D721Med (cell line): ENCODE measurements around the gene DUS4L.

Experiments
- DNase-seq: peaks from one replicate; pipeline ENCODE4 v3.0.0; 2011; ENCODE audit warnings: low spot score; ENCODE audit not compliant: insufficient read length
- FAIRE-seq: peaks from 2 replicates; lab custom pipeline; 2011; peaks lifted over from hg19 to GRCh38; lab: Jason Lieb, UNC
- TF ChIP-seq, protein P1 (sequence below): IDR thresholded peaks from 2 replicates; pipeline ENCODE4 v1.5.1; 2012; ENCODE audit warnings: mild to moderate bottlenecking, control low read depth; ENCODE audit not compliant: insufficient read depth; ENCODE audit errors: missing control alignments

Gene DUS4L

DNA sequence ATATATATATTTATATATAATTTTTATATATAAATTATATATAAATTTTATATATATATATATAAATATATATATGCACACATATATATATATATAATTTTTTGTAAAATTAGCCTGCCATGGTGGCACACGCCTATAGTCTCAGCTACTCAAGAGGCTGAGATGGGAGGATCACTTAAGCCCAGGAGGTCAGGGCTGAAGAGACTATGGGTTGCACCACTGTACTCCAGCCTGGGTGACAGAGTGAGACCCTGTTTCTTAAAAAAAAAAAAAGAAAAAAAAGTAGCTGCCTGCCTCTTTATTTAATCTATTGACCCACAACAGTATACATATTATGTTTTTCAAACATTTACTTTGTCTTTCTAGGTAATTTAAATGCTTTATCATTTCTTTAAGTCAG lies 35.5 kb downstream of the DUS4L start:
- no peak for FAIRE-seq
- TF ChIP-seq, protein P1, sequence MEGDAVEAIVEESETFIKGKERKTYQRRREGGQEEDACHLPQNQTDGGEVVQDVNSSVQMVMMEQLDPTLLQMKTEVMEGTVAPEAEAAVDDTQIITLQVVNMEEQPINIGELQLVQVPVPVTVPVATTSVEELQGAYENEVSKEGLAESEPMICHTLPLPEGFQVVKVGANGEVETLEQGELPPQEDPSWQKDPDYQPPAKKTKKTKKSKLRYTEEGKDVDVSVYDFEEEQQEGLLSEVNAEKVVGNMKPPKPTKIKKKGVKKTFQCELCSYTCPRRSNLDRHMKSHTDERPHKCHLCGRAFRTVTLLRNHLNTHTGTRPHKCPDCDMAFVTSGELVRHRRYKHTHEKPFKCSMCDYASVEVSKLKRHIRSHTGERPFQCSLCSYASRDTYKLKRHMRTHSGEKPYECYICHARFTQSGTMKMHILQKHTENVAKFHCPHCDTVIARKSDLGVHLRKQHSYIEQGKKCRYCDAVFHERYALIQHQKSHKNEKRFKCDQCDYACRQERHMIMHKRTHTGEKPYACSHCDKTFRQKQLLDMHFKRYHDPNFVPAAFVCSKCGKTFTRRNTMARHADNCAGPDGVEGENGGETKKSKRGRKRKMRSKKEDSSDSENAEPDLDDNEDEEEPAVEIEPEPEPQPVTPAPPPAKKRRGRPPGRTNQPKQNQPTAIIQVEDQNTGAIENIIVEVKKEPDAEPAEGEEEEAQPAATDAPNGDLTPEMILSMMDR = no peak
- DNase-seq = no peak

DNA sequence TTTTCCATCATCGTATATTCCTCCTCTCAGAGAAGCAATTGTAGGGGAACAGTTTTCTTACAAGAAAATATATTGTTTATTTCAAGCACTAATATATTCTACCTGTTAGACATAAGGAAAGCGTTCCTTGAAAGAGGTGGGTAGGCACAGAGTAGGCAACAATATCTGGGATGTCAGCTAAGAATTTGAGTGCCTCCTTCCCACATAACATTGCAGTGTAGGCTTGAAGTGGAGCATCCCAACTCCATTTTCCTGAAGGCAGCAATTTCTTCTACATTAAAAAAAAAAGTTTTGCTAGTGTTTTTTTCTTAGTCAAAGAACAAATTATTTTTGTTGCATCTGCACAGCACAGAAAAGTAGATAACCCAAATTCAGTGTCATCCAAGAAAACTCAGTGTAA lies 37.0 kb downstream of the DUS4L start:
- TF ChIP-seq, protein P1 = no peak
- DNase-seq (no peak), FAIRE-seq (no peak)

DNA sequence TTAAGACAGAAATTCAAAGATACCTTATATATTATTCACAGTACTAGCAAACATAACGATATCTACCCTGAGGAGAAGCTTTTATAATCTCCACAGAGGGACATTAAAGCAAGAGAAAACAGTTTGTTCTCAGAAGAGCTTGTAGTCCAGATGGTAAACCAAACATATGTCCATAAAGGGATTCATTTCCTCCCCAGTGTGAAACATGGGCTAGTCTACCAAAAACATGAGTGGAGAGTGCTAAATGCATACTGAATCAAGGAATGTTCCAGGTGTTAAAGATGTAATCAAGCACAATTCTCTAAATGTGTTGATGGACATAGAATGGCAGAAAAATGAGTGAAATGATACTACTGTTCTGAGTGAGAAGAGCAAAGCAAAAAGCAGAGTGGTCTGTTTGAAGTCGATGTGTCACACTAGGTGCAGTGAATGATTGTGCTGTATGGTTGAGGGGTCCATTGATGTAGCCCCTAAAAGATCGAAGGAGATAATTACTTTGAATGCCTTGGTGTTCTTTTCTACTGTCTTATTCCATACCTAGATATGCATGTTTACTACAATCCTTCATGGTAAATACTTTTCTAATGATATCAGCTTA lies 41.5 kb downstream of the DUS4L start:
- no peak for DNase-seq
- no peak for FAIRE-seq
- TF ChIP-seq, protein P1 = no peak

DNA sequence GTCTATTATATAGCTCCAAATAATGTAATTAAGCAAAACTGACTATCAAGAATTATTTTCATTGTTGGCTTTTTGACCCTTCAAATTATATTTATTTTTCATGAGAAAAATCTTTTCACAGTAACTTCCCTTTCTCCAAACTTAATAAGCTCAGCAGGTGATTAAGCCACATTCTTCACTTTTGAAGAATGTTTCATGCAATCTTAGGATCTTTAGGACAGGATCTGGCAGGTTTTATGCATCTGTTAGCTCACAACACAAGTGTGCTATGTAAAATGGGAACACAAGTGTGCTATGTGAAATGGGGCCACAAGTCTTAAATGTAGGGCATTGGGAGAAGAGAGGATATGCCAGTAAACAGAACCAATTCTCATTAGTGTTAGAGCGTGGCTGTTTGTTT lies 42.5 kb downstream of the DUS4L start:
- TF ChIP-seq, protein P1 = no peak
- no peak for FAIRE-seq

DNA sequence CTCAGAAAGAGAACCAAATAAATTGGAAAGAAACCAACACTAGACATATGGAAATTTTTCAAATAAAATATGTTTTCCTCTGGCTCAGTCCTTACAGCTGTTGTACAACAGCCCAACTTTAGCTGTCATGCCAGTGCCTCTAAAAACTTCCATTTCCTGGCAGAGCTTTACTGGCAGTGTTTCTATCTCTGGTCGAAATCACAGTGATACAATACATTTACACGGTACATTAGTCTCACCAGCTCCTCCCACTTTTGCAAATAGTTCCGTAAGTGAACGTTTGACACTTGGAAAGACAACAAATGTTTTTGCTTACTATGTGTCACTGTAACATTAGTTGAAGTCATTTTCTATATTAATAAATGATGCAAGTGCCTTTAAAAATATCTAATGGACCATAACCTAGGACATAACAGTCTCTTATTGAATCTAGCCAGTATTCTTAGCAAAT lies 46.1 kb downstream of the DUS4L start:
- TF ChIP-seq, protein P1 = no peak
- no peak for FAIRE-seq

More for the DNA sequence above, 42.5 kb downstream of the DUS4L start:
- no peak for DNase-seq

DNA sequence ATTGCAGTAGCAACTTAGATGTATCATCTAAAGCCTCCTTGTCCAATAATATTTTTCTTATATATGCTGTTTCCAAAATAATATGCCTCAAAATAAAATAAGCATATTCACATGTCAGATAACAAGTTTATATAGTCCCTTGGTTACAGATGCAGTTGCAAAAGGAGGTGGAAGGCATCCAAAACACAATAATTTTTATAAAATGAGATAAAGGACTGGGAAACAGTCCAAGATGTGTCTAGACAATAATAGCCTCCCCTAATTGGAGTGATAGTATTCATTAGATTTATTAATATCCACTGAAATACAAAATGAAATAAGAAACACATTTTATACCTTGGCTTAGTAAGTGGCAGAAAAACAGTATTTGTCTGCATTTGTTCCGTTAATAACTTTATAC lies 46.6 kb downstream of the DUS4L start:
- TF ChIP-seq, protein P1 = no peak
- FAIRE-seq (no peak), DNase-seq (no peak)

More for the DNA sequence above, 46.1 kb downstream of the DUS4L start:
- DNase-seq = no peak

DNA sequence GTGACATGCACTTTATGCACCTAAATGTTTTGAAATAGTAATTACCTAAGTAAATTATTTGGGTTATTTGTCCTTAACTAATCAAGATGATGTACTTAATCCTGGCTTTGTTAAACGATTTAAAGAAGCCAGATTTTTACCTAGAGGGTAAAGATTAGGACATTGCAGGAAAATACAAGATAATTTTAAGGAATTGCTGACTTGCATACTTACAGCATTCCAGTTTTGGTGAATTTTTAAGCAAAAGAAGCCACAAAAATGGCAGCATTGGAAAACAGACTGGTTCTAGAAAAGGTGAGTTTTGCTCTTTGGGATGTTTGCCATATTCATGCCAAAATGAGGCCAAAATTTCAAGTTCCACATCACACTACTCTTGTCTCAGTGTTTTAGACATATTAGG lies 49.7 kb downstream of the DUS4L start:
- FAIRE-seq = no peak
- TF ChIP-seq, protein P1 = no peak

More for the DNA sequence above, 49.7 kb downstream of the DUS4L start:
- DNase-seq = no peak
